GM12873 (cell line): ENCODE measurements around the gene HOXC9.
A peak's percentile ranks its signal among the peaks of the same experiment; 100 is the strongest.

Experiments used
- CTCF ChIP-seq: IDR thresholded peaks from 2 replicates; pipeline ENCODE4 v1.5.1; 2012; ENCODE audit warnings: low read depth, mild to moderate bottlenecking, moderate library complexity, low read length, control low read depth; ENCODE audit not compliant: insufficient read depth; ENCODE audit errors: missing control alignments

HOXC9 gene

GRCh38 chr12:53988541-53989226 is 11.3 kb upstream of the HOXC9 start:
- TF ChIP-seq CTCF = no peak

- TF ChIP-seq CTCF = peak; percentile 70
These were observed 10.5 kb upstream of the HOXC9 start for GRCh38 chr12:53989227-53990113.

- no peak for TF ChIP-seq CTCF
These were observed 9.5 kb upstream of the HOXC9 start for GRCh38 chr12:53990311-53991076.

- TF ChIP-seq CTCF = no peak
These were observed 8.9 kb upstream of the HOXC9 start for GRCh38 chr12:53991077-53991460.

GRCh38 chr12:53992377-53992889 is 7.5 kb upstream of the HOXC9 start:
- TF ChIP-seq CTCF = no peak

GRCh38 chr12:53993162-53994008 is 6.6 kb upstream of the HOXC9 start:
- no peak for TF ChIP-seq CTCF
